Measurements from ENCODE around the gene HADHB.

DNA sequence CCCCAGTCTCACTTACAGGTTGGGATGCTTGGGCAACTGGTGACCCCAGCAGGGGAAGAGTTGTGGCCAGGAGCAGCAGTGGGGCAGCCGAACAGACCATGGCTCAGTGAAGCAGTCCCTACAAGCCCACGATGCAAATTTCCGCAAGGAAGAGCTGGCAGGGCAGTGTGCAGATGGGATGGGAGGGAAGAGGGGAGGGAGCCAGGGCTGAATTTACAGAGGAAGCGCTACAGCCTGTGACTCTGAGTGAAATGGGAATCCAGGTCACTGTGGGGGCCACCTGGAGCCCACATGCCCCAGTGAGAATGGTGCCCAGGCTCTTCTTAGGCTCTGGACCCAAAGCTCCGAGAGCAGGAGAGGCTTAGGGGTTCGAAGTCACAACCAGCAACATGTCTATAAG is 74.2 kb downstream of the HADHB start:
- TF ChIP-seq, protein P1, sequence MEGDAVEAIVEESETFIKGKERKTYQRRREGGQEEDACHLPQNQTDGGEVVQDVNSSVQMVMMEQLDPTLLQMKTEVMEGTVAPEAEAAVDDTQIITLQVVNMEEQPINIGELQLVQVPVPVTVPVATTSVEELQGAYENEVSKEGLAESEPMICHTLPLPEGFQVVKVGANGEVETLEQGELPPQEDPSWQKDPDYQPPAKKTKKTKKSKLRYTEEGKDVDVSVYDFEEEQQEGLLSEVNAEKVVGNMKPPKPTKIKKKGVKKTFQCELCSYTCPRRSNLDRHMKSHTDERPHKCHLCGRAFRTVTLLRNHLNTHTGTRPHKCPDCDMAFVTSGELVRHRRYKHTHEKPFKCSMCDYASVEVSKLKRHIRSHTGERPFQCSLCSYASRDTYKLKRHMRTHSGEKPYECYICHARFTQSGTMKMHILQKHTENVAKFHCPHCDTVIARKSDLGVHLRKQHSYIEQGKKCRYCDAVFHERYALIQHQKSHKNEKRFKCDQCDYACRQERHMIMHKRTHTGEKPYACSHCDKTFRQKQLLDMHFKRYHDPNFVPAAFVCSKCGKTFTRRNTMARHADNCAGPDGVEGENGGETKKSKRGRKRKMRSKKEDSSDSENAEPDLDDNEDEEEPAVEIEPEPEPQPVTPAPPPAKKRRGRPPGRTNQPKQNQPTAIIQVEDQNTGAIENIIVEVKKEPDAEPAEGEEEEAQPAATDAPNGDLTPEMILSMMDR (IDR thresholded peaks at IDR 0.05; ENCODE audit: insufficient read depth, low read length, poor library complexity, severe bottlenecking), result no peak
- TF ChIP-seq EZH2phosphoT487 (conservative IDR thresholded peaks at IDR 0.05; ENCODE audit: low read length), result no peak

All from SU-DHL-6 (cell line).